Calu3 (cell line): ENCODE results near the gene TRAPPC6A. TPM values are rescaled to one million over a fixed set of nuclear protein-coding genes. Genes with fewer than 3 reads are reported as not detected.
A peak's percentile ranks its signal among the peaks of the same experiment; 100 is the strongest.

ENCODE experiments used
- BruUV-seq: library from RNA; stranded (reverse); fragments of 400-500 nt; replicated peaks from 2 replicates; lab custom pipeline; 2021; lab: Mats Ljungman, UMichigan
- CTCF ChIA-PET: fragments of 300-600 bp; sonication (Branson Sonifier 250); formaldehyde crosslinking; loops from one replicate; lab custom pipeline; 2022; ENCODE audit warnings: antibody characterized with exemption; lab: Charles Lee
- DNase-seq: peaks from one replicate; pipeline ENCODE4 v3.0.0; 2022
- H3K27ac Mint-ChIP-seq: one replicate; pipeline ENCODE4 v1.8.0; 2022; ENCODE audit warnings: mixed read lengths; ENCODE audit not compliant: unreplicated experiment
- H3K27me3 Mint-ChIP-seq: one replicate; pipeline ENCODE4 v1.8.0; 2022; ENCODE audit warnings: mixed read lengths; ENCODE audit not compliant: unreplicated experiment
- H3K36me3 Mint-ChIP-seq: one replicate; pipeline ENCODE4 v1.8.0; 2022; ENCODE audit warnings: mild to moderate bottlenecking, moderate library complexity, mixed read lengths; ENCODE audit not compliant: insufficient read depth, unreplicated experiment
- H3K4me1 Mint-ChIP-seq: one replicate; pipeline ENCODE4 v1.8.0; 2022; ENCODE audit warnings: mild to moderate bottlenecking, low read depth, mixed read lengths; ENCODE audit not compliant: unreplicated experiment
- H3K4me3 Mint-ChIP-seq: one replicate; pipeline ENCODE4 v1.8.0; 2022; ENCODE audit warnings: mild to moderate bottlenecking, low read depth, moderate library complexity, mixed read lengths; ENCODE audit not compliant: unreplicated experiment
- H3K9me3 Mint-ChIP-seq: one replicate; pipeline ENCODE4 v1.8.0; 2022; ENCODE audit warnings: low read depth, mixed read lengths; ENCODE audit not compliant: unreplicated experiment
- CTCF ChIP-seq: fragments of 200-600 bp; IDR thresholded peaks from one replicate; pipeline ENCODE4 v1.8.0; 2022; ENCODE audit warnings: antibody characterized with exemption; ENCODE audit not compliant: unreplicated experiment
- intact Hi-C: fragments of 100-400 bp; cut with micrococcal nuclease; formaldehyde crosslinking; loops from one replicate; pipeline ENCODE4 v1.10.0; 2022; ENCODE audit not compliant: unreplicated experiment
- total RNA-seq: library from RNA; stranded (reverse); gene quantifications from 2 replicates; pipeline ENCODE4 v1.2.3, GENCODE V29; 2022

Gene TRAPPC6A
- total RNA-seq, 1 experiment from 2014 or later: 55.7 TPM

GRCh38 chr19:45195764-45196163 lies 17.7 kb upstream of the TRAPPC6A start:
- no peak for TF ChIP-seq CTCF
- Mint-ChIP-seq H3K27ac (no peak overlapping the region), H3K9me3 (no peaks in the 10 kb centered on the region), H3K4me1 (no peaks in the 10 kb centered on the region), H3K4me3 (no peak overlapping the region), H3K27me3 (peaks cover 41% of the 10 kb centered on the region), H3K36me3 (no peaks in the 10 kb centered on the region)
- CTCF ChIA-PET: interaction anchor here (0.5 to 0.6 kb wide), 3 partner anchors 17 to 172 kb away, joined by 3 read pairs; no protein-coding TSS in a partner anchor
- intact Hi-C loops: no loop called here
- DNase-seq: peak; percentile 19
- BruUV-seq: no TSS peak

DNA sequence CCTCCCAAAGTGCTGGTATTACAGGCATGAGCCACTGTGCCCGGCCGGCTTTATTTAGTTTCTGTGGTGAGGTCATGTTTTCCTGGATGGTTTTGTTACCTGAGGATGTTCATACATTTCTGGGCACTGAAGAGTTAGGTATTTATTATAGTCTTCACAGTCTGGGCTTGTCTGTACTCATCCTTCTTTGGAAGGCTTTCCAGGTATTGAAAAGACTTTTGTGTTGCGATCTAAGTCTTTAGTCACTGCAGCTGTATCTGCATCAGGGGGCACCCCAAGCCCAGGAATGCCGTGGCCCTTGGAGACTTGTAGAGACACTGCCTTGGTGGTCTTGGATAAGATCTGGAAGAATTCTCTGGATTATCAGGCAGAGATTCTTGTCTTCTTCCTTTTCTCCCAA lies 13.3 kb upstream of the TRAPPC6A start:
- TF ChIP-seq CTCF: no peak
- DNase-seq: no peak
- H3K9me3 Mint-ChIP-seq: no peaks in the 10 kb centered on the region
- no peak overlapping the region for H3K4me3 Mint-ChIP-seq
- no peaks in the 10 kb centered on the region for H3K4me1 Mint-ChIP-seq
- BruUV-seq: no TSS peak
- CTCF ChIA-PET: no interaction called here
- intact Hi-C loops: no loop called here
- no peaks in the 10 kb centered on the region for H3K36me3 Mint-ChIP-seq
- H3K27me3 Mint-ChIP-seq: no peaks in the 10 kb centered on the region
- H3K27ac Mint-ChIP-seq: no peak overlapping the region

DNA sequence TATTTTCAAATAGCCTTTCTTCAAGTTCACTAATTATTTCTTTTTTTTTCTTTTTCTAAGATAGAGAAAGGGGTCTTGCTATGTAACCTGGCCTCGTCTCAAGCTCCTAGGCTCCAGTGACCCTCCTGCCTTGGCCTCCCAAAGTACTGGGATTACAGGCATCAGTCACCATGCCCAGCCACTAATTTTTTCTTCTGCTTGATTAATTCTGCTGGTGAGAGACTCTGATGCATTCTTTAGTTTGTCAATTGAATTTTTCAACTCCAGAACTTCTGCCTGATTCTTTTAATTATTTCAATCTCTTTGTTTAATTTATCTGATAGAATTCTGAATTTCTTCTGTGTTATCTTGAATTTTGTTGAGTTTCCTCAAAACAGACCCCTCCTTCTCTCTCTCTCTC lies 11.9 kb upstream of the TRAPPC6A start:
- H3K27me3 Mint-ChIP-seq: no peaks in the 10 kb centered on the region
- no peak overlapping the region for H3K27ac Mint-ChIP-seq
- no peak for TF ChIP-seq CTCF
- H3K36me3 Mint-ChIP-seq: no peaks in the 10 kb centered on the region
- H3K9me3 Mint-ChIP-seq: no peaks in the 10 kb centered on the region
- CTCF ChIA-PET: no interaction called here
- intact Hi-C loops: no loop called here
- H3K4me3 Mint-ChIP-seq: no peak overlapping the region
- H3K4me1 Mint-ChIP-seq: no peaks in the 10 kb centered on the region
- no TSS peak for BruUV-seq
- DNase-seq: no peak

GRCh38 chr19:45187421-45188100 lies 9.5 kb upstream of the TRAPPC6A start:
- H3K36me3 Mint-ChIP-seq: no peaks in the 10 kb centered on the region
- CTCF ChIA-PET: interaction anchor here (0.5 to 1.5 kb wide), 5 partner anchors 10 to 188 kb away, joined by 3 to 6 read pairs (median 4); partner anchors contain the start of gene TRAPPC6A
- no peaks in the 10 kb centered on the region for H3K9me3 Mint-ChIP-seq
- H3K4me1 Mint-ChIP-seq: peaks cover 6% of the 10 kb centered on the region
- no TSS peak for BruUV-seq
- intact Hi-C loops: no loop called here
- peak; percentile 27 for DNase-seq
- peak; percentile 81 for TF ChIP-seq CTCF
- no peak overlapping the region for H3K27ac Mint-ChIP-seq
- H3K4me3 Mint-ChIP-seq: no peak overlapping the region
- H3K27me3 Mint-ChIP-seq: no peaks in the 10 kb centered on the region
